ENCODE results near the gene MINDY1. TPM values are rescaled to one million over a fixed set of nuclear protein-coding genes. Genes with fewer than 3 reads are reported as not detected.

The MINDY1 gene
- total and polyA plus RNA-seq, 9 of the 15 experiments (the other 6 are each of a cell fraction or from before 2014, with no cell fraction given): 0.49 to 11.0 (median 6.0) TPM

DNA sequence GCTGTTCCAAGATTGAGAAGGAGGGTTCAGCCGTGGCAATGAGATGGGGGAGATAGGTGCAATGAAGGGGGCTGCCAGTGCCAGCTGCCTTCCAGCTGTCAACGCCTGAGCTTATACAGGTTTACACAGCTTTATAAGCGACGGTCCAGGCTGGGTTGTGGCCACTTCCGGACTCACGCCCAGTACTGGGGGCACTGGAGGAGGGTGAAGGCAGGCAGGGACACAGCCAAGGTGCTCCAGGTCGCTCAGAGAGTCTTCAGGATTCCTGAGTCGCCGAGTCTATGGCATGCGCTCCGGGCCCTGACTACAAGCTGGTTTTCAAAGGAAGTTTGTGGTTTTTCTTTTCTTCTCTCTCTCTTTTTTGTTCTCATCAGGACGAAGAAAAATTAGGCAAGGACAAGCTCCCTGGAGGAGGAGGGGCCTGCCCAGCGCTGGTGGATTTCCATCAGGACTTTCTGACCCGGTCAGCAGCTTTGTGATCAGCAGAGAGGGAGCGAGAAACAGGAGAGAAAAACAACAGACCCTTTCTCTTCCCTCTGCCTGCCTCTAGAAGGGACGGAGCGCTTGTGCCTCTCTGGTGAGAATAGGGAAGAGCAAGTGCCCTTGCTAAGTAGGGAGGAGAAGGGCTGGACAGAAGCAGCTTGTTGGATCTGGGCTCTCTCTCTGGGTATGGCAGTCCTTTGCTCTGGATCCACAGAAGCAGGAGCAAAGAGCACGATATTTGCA is at the start of gene MINDY1 (continued):
- TF ChIP-seq ZBTB40 (IDR thresholded peaks at IDR 0.05) (peak; percentile 32; the same call in 1 of the 2 replicates), ZBTB40 (CRISPR knock-in tag; IDR thresholded peaks at IDR 0.05) (no peak), UBTF (IDR thresholded peaks at IDR 0.05; ENCODE audit: borderline replicate concordance in 1 of 2, low read depth in 2 of 2, low read length in 2 of 2) (0 out of 4 replicates have a peak, but pooled peaks have one; percentile 23 to 68), HDGF (IDR thresholded peaks at IDR 0.05) (0 out of 2 replicates have a peak, but pooled peaks have one; percentile 9), EP400 (IDR thresholded peaks at IDR 0.05) (peak; percentile 30; the same call in 1 of the 2 replicates), NRF1 (conservative IDR thresholded peaks at IDR 0.05 in 1 of 2, IDR thresholded peaks at IDR 0.05 in 1 of 2) (peak in 1 of 2 experiments; percentile 36; a peak in 1 of 4 replicates), ATF6 (CRISPR knock-in tag; IDR thresholded peaks at IDR 0.05) (no peak)
- TF ChIP-seq, protein P1, sequence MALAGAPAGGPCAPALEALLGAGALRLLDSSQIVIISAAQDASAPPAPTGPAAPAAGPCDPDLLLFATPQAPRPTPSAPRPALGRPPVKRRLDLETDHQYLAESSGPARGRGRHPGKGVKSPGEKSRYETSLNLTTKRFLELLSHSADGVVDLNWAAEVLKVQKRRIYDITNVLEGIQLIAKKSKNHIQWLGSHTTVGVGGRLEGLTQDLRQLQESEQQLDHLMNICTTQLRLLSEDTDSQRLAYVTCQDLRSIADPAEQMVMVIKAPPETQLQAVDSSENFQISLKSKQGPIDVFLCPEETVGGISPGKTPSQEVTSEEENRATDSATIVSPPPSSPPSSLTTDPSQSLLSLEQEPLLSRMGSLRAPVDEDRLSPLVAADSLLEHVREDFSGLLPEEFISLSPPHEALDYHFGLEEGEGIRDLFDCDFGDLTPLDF (CRISPR knock-in tag; IDR thresholded peaks at IDR 0.05): 0 out of 2 replicates have a peak, but pooled peaks have one; percentile 58

Measured in K562 (cell line).